GM19468 (cell line): ENCODE results near the gene RAD23B.
"Not testable (repeated sequence)": the region's sequence is repeated elsewhere in the genome, so short reads cannot be mapped to it uniquely, and the experiment has no call there.

Source experiments
- ATAC-seq: cut with Tn5 transposase; IDR thresholded peaks from one replicate; pipeline ENCODE4 v1.9.1; 2021; ENCODE audit warnings: mild to moderate bottlenecking, moderate library complexity, moderate number of reproducible peaks; ENCODE audit not compliant: unreplicated experiment; ENCODE audit errors: extremely low read depth

RAD23B gene

DNA sequence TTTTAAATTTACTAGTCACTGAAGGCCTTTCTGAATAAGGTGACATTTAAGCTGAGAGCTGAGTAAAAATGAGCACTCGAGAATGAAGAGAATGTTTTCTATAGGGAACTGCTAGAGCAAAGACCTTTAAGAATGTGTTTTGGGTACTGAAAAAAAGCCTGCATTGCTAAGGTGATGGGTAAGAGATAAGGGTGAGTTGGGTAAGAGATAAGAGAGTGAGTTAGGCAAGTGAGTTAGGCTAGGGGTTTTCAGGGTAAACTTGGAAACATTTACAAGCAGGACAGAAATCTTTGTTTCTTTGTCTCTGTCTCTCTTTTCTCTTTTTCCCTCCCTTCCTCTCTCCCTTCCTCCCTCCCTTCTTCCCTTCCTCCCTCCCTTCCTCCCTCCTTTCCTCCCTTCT is 5.6 kb downstream of the RAD23B start:
- ATAC-seq, result no peak

DNA sequence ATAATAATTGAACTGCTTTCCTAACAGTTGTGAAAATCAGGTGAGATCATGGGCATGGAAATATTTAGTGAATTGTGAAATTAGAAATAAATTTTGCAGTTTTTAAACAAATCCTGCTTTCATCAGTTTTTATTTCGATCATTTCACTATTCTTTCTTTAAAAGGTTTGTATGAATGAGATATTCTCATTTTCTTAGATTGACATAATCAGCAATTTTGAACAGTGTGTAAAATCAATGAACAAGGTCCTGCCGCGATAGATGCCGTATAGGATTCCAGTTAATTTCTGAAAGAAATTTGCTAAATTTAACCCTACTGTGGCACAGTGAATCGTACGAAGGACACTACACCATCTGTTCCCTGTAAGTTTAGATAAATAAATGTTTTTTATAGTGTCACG is 7.5 kb downstream of the RAD23B start:
- no peak for ATAC-seq

DNA sequence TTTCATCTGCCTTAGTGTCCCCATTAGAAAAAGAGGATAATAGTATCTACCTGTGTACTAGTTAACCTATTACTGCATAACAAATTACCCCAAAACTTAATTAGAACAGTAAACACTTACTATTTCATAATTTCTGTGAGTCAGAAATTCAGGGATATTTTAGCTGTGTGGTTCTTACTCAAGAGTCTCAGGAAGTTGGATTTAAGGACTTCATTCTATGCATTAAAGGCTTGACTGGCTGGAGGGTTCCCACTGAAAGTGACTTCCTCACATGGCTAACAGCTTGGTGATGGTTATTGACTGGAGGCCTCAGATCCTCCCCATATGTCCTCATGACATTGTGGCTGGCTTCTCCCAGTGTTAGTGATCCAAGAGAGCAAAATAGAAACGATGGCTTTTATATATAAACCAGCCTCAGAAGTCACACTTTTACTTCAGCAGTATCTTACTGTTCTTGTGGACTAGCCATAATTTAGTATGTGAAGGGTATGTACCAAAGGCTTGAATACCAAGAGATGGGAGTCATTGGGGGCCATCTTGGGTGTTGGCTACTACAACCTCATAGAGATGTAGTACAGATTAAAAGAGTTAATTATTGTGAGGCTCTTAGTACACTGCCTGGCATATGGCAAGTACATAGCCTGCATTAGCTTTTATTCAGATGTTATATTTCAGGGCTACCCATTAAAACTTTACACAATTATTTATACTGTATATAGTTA is 9.9 kb downstream of the RAD23B start:
- ATAC-seq, result no peak

DNA sequence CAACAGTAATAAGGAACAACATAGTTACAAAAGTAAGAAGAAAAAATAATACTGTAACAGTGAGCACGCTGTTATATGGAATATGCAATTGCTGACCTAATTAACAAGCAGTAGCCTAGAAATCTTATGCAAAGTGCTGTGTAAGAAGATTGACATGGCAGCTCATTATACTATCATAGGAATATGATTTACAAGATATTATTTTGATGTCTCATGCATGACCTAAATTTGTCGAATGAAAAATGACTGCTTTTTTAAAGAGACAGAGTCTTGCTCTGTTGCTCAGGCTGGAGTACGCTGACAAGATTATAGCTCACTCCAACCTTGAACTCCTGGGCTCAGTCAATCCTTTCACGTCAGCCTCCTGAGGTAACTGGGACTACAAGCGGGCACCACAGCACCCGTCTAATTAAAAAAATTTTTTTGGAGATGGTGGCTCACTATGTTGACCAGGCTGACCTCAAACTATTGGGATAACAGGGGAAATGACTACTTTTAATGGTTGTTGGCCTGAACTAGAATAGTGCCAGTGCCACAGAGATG is 10.5 kb downstream of the RAD23B start:
- ATAC-seq, result no peak

DNA sequence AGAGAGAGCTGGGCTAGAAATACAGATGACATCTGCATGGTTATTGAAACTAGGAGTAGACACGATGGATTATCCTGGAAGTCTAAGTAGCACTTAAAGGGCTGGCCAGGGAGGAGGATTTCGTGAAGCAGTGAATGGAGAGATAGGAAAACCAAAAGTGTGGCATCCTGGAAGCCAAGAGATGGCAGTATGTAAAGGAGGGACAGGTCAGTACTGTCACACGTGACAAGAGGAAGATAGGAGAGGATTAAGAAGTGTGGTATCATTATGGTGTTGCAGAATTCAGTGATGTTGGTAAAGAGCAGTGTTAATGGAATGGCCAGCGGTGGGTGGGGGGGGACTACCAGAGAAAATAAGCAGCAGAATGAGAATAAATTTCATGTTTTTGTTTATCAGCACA is 11.7 kb downstream of the RAD23B start:
- ATAC-seq, result no peak

DNA sequence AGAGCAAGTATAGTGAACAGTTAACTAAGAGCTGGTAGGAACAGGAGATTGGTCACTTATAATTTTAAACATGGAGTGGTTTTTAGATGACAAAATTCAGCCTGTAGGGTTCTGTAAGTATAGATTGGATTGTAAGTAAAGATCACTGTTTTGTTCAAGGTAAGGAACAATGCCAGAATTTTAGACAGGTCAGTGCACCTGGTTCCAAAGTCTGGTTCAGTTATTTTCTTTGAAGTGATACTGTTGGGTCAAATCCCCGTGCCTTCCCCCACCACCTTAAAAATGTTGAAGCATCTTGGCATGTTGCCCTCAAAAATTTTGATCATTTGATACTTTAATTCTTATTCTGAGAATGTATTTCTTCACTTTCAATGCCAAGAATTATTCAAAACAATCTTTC is 12.9 kb downstream of the RAD23B start:
- ATAC-seq, result no peak

DNA sequence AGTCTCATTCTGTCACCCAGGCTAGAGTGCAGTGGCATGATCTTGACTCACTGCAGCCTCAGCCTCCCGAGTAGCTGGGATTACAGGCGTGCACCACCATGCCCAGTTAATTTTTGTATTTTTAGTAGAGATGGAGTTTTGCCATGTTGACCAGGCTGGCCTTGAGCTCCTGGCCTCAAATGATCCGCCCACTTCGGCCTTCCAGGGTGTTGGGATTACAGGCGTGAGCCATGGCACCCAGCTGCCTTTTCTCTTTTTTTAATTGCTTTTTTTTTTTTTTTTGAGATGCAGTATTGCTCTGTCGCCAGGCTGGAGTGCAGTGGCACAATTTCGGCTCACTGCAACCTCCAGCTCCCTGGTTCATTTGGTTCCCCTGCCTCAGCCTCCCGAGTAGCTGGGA is 13.5 kb downstream of the RAD23B start:
- ATAC-seq, result not testable (repeated sequence)

DNA sequence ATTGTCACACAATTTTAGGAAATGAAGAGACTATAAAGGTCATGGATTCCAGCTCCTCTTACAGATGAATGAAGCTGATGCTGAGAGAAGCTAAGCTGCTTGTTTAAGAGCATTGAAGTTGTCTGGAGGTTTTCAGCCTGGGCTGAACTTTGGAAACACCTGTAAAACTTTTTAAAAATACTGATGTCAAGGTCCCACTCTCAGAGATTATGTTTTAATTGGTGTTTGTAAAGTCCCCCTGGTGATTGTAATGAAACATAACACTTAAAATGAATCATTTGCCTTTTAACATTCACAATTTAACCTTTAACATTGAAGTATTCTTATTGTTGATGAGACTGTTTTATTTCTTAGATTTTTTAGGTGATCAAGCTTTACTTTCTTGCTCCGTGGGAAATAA is 16.4 kb downstream of the RAD23B start:
- no peak for ATAC-seq

DNA sequence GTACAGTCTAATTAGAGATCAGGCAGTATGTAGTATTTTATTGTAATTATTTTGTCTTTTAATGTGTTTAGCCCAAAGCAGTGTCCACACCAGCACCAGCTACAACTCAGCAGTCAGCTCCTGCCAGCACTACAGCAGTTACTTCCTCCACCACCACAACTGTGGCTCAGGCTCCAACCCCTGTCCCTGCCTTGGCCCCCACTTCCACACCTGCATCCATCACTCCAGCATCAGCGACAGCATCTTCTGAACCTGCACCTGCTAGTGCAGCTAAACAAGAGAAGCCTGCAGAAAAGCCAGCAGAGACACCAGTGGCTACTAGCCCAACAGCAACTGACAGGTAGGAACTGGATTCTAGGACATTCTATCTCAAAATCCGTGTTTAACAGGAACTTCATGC is 23.2 kb downstream of the RAD23B start:
- no peak for ATAC-seq

DNA sequence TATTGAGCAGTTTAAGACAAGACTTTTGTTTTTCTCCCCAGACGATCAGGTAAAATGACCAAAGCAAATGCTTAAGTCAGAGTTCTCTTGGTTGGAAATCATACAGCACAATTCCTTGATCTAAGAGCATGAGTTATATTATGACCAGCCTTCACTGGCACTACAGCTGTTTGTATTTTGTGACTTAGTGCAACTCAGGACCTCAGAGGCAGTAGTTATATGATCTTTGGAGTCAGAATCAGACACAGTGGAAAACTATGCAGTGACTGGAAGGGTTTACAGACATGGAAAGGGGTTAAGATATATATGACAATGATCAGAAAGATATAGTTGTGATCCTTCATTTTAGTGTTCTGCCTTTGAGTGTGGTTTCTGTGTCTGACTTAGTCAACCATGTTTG is 24.3 kb downstream of the RAD23B start:
- no peak for ATAC-seq

DNA sequence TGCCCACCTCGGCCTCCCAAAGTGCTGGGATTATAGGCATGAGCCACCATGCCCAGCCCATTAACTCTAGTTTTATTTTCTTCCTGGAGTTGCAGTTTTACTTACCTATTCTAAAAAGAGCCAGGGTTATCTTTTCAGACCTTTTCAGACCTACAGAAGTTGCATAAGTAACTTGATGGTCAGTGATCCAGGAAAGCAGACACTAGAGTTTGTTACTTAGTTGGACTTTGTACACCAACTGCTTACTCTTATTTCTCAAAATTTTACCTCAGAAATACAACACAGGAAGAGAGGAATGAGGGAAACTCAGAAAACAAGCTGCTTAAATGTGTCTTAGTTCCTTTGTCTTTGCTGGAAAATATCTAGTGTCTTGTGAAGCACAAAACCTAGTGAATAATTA is 25.4 kb downstream of the RAD23B start:
- ATAC-seq, result no peak

DNA sequence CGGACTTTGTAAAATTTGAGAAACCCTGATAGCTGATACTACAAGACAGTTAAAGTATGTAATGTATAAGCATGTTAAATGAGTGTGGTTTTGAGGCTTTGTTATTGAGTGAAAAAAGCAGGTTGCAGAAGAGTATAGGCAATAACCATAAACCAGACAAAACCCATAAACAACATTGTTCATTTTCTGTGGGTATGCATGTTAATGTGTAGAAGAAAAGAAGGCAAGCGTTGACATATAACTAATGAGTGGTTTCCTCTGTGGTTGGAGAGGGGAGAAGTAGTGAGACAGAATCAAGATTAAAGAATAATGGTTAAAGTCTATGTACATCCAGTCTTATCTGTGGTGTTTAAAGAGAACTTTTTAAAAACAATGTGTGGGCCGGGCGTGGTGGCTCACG is 26.2 kb downstream of the RAD23B start:
- ATAC-seq, result peak; percentile 90

DNA sequence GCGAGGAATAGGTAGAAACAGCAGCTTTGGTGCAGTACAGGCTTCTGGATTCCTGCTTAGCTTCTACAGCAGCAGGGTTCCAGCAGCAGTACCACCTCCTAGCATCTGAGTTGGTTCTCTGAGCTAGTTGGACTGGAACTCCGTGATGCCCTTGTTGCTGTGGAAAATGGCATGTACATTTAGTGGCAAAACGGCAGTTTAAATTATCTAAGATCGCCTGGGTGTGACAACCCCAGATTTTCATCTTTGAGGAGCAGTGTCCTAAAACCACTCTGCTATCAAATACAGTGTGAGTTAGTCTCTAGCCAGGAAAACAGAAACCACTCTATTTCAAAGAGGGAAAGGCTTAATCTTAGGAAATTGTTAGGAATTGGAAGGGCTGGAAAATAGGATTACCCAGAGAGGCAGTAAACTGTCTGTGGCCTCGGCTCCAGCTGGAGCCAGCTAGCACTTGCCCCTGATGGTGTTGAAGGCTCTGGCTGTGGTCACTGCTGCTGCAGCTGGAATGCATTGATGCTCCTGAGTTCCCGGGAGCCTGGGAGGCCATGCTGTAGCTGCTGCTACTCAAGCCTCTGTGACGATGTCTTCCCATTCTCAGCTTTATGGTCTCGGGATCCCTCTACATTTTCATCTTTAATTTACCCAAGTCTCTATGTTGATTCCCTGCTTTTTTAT is 29.4 kb downstream of the RAD23B start:
- no peak for ATAC-seq

DNA sequence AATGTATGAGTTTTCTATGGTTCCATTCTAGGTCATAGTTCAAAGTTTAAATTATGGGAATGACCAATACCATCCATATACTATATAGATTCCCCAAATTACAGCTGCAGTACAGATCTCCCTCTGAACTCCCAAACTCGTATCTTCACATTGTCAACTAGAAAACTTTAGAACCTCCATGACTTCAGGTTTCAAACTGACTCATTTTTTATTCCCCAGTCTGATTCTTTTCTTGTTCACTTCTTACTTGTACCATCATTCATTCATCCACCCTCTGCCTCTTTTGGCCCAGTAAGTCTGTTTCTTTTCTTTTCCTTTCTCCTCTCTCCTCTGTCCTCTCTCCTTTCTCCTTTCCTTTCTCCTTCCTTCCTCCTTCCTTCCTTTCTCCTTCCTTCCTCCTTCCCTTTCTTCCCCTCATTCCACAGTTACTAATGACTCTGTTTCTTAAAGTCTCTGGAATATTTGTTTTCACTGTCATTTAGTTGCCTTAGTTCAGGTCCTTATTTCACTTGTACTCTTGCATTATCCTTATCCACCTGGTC is 30.5 kb downstream of the RAD23B start:
- no peak for ATAC-seq

DNA sequence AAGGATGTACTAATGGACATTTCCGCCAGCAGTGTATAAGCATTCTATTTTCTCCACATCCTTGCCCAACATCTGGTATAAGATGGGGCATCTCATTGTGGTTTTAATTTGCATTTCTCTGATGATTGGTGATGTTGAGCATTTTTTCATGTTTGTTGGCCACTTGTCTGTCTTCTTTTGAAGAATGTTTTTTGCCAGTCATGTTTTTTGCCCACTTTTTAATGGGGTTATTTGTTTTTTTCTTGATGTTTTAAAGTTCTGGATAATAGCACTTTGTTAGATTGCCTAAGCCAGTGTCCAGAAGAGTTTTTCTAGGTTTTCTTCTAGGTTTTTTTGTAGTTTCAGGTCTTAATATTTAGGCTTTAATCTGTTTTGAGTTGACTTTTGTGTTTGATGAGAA is 31.7 kb downstream of the RAD23B start:
- no peak for ATAC-seq

DNA sequence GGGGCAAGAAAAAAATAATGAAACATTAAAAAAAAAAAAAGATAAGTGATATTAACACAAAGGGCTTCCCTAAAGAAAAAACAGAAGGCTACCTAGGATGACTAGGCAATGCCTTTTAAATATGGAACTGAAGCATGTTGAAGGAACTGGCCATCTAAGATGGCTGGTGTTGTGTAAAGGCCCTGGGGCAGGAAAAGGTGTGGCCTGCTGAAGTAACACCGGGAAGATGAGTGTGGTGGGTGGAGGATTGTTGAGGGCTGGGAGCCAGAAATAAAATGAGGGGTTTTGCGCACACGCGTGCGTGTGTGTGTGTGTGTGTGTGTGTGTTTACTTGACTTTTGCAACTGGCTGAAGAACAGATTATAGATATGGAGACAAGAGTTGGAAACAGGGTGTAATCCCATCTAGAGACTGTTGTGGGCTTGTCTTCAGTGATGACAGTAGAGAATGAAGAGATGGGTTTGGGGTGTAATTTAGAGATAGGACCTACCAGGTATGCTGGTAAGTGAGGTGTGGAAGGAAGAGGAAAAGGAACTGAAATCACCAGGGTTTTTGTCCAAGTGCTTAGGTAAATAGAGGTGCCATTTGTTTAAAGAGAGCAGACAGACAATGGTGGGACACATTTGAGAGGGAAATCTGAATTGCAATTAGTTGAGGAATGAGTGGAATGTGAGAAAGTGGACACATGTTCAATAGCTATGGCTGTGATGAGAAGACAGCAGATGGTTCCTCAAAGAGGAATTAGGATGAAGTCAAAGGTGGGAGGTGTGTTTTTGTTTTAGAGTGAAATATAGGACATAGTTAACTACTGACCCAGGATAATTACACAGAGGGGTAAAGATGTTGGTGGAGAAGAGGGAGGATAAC is 33.9 kb downstream of the RAD23B start:
- no peak for ATAC-seq

DNA sequence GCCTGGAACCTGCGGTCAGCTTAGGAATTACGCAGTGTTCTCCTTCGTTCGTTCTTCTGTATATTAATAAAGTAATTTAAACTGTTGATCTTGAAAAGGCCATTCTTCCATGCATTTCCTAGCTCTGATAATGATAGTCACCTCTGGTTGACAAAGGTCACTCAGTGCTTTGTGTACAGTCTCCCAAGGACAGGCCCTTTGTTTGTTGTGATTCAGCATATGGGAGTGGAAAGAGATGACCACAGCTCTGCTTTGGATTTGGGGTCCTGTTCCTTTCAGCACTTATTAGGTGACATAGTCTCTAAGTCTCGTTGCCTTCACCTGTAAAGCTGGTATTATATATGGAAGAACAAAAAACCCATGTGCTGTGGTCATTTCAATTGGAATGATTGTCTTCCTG is 39.6 kb downstream of the RAD23B start:
- ATAC-seq, result no peak

DNA sequence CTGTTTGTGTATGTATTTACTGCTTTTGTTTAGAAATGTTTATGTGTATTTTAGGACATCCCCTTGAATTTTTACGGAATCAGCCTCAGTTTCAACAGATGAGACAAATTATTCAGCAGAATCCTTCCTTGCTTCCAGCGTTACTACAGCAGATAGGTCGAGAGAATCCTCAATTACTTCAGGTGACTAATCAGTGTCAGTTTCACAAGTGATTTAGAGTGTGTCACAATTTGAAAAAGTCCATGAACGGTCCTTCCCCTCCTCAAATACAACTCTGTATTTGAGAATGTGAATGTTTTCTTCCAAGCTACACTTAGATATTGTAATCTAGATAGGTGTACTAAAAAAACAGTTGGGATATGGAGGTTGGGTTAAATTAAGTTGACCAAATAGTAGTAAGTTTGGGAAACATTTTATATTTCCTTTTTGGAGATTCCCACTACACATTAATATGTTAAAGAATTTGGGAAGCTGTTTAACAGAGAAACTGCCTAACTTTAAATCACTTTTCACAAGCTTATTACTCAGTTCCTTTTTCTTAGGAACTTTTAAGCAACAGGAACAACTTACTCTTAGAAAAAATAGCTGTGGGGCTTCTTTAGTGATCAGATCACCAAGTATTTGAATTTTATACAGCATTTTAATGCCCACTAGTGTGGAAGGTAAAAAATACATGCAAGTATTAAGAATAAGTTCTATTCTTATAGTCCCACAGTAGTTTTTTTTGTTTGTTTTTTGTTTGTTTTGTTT is 40.9 kb downstream of the RAD23B start:
- ATAC-seq, result no peak

DNA sequence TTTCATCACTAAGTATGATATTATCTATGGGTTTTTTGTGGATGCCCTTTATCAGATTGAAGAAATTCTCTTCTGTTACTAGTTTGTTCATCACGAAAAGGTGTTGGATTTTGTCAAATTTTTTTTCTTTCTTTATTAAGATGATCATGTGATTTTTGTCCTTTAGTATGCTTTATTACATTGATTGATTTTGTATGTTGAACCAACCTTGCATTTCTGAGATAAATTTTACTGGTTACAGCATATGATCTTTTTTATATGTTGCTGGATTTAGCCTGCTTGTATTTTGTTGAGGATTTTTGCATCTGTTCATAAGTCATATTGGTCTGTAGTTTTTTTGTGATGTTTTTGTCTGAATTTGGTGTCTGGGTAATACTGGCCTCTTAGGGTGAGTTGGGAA is 42.8 kb downstream of the RAD23B start:
- ATAC-seq, result no peak

DNA sequence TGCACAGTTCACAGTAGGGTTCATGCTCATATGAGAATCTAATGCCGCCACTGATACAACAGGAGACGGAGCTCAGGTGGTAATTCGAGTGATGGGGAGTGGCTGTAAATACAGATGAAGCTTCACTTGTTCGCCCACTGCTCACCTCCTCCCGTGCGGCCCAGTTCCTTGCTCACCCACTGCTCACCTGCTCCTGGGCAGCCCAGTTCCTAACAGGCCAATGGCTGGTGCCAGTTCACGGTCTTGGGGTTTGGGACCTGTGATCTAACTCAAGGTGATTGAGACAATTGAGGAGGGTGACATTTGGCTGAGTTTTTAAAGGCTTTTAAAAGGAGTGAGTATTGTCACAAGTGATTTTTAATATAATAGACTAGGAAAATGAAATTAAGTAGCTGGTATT is 45.4 kb downstream of the RAD23B start:
- ATAC-seq, result no peak
